NB4 (cell line): ENCODE measurements around the gene PEDS1.

Source experiments
- CTCF ChIP-seq: IDR thresholded peaks from one replicate; pipeline ENCODE4 v1.5.1; 2012; ENCODE audit warnings: low read depth, low read length
- POLR2A ChIP-seq: IDR thresholded peaks from 2 replicates; pipeline ENCODE4 v1.6.1; 2011; ENCODE audit warnings: mild to moderate bottlenecking; ENCODE audit not compliant: insufficient read length; ENCODE audit errors: extremely low read depth

GRCh38 chr20:50192364-50193198, 39.1 kb upstream of the PEDS1 start:
- no peak for TF ChIP-seq CTCF
- TF ChIP-seq POLR2A: no peak
